Activated CD8-positive, alpha-beta memory T cell treated with anti-CD3 and anti-CD28 coated beads, Interleukin-2, amount 50 U/mL, for 24 hours (primary cell): ENCODE results near the gene SLC38A10.

ENCODE experiments used
- DNase-seq: peaks from one replicate; pipeline ENCODE4 v3.0.0-alpha.2; 2020; ENCODE audit errors: extremely low read depth

SLC38A10 gene

GRCh38 chr17:81241648-81242420 lies 53.3 kb downstream of the SLC38A10 start:
- no peak for DNase-seq

- no peak for DNase-seq
Measured at GRCh38 chr17:81241203-81241602, 53.9 kb downstream of the SLC38A10 start.

GRCh38 chr17:81240761-81241160 lies 54.3 kb downstream of the SLC38A10 start:
- DNase-seq: no peak

GRCh38 chr17:81239714-81240555 lies 55.2 kb downstream of the SLC38A10 start:
- no peak for DNase-seq

GRCh38 chr17:81238815-81239713 lies 56.0 kb downstream of the SLC38A10 start, which contains the start of the genes NDUFAF8 and TEPSIN:
TSS of gene NDUFAF8 (plus strand) at chr17:81239318. CDS start at chr17:81239364, 46 bp downstream.
TSS of gene TEPSIN (minus strand) at chr17:81239055. CDS start at chr17:81239033, 22 bp downstream.
- peak; percentile 87 for DNase-seq

GRCh38 chr17:81238490-81238814 lies 56.7 kb downstream of the SLC38A10 start:
- no peak for DNase-seq

- no peak for DNase-seq
Measured at GRCh38 chr17:81237591-81238489, 57.3 kb downstream of the SLC38A10 start.

- no peak for DNase-seq
Measured at GRCh38 chr17:81236784-81237183, 58.3 kb downstream of the SLC38A10 start.

- DNase-seq: no peak
Measured at GRCh38 chr17:81235822-81236740, 59.0 kb downstream of the SLC38A10 start.

GRCh38 chr17:81234940-81235821 lies 59.9 kb downstream of the SLC38A10 start:
- no peak for DNase-seq

GRCh38 chr17:81234506-81234855 lies 60.6 kb downstream of the SLC38A10 start:
- DNase-seq: no peak

- DNase-seq: no peak
Measured at GRCh38 chr17:81233811-81234505, 61.1 kb downstream of the SLC38A10 start.

GRCh38 chr17:81233316-81233715 lies 61.8 kb downstream of the SLC38A10 start:
- DNase-seq: no peak

GRCh38 chr17:81232616-81233241 lies 62.4 kb downstream of the SLC38A10 start:
- DNase-seq: no peak

- DNase-seq: no peak
Measured at GRCh38 chr17:81231766-81232581, 63.1 kb downstream of the SLC38A10 start.

- no peak for DNase-seq
Measured at GRCh38 chr17:81231121-81231645, 63.9 kb downstream of the SLC38A10 start.
